ENCODE data around the gene SETBP1.

Gene SETBP1

DNA sequence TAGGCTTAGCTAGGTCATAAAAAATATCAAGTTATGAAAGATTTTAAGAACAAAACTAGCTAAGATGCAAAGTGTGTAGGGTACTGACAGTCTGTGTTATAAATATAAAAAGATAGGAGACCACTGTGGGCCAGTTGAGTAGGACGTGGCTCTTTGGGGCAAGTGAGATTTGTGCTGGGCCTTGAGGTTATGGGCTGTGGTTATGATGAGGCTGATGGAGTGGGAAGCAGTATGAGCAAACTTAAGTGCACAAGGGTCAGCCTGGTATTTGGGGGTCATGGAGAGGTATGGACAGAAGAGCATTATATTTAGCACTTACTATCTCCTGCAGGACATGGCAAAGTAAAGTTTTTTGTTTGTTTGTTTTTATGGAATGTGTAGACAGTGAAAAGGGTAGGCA, 70.1 kb downstream of the SETBP1 start:
- H3K36me3 ChIP-seq (ENCODE audit: control insufficient read depth in 4 of 4, insufficient read depth in 4 of 4, low read length in 3 of 4) = peaks cover 0 to 9% (median 1%) of the 10 kb centered on the region in 4 experiments
- no peak overlapping the region for H3K27ac ChIP-seq (ENCODE audit: insufficient read depth in 1 of 2, low read depth in 1 of 2, low read length in 2 of 2, poor library complexity in 1 of 2, severe bottlenecking in 2 of 2)
- H3K4me1 ChIP-seq (ENCODE audit: control extremely low read depth in 1 of 4, control insufficient read depth in 4 of 4, insufficient read depth in 4 of 4, low read length in 3 of 4) = no peaks in the 10 kb centered on the region
- WGBS (ENCODE audit: insufficient coverage) = 100% methylated on average over 1 of the region's 1 CpG
- POLR2A ChIA-PET = no interaction called here
- no peaks in the 10 kb centered on the region for H3K27me3 ChIP-seq (replicated peaks in 2 of 5; ENCODE audit: control insufficient read depth in 4 of 5, insufficient read depth in 5 of 5, low read length in 4 of 5)
- no peaks in the 10 kb centered on the region for H3K9me3 ChIP-seq (ENCODE audit: control extremely low read depth in 1 of 5, control insufficient read depth in 4 of 5, insufficient read depth in 2 of 5, low read depth in 1 of 5, low read length in 4 of 5)
- no peak for DNase-seq
- H3K4me3 ChIP-seq (ENCODE audit: control insufficient read depth in 1 of 7, extremely low read depth in 1 of 7, insufficient read depth in 4 of 7, low read depth in 2 of 7, low read length in 6 of 7) = no peak overlapping the region
- CTCF ChIA-PET = no interaction called here

- POLR2A ChIA-PET = no interaction called here
- no peak overlapping the region for H3K4me3 ChIP-seq (ENCODE audit: control insufficient read depth in 1 of 7, extremely low read depth in 1 of 7, insufficient read depth in 4 of 7, low read depth in 2 of 7, low read length in 6 of 7)
- no peaks in the 10 kb centered on the region for H3K27me3 ChIP-seq (replicated peaks in 2 of 5; ENCODE audit: control insufficient read depth in 4 of 5, insufficient read depth in 5 of 5, low read length in 4 of 5)
- H3K9me3 ChIP-seq (ENCODE audit: control extremely low read depth in 1 of 5, control insufficient read depth in 4 of 5, insufficient read depth in 2 of 5, low read depth in 1 of 5, low read length in 4 of 5) = no peaks in the 10 kb centered on the region
- WGBS (ENCODE audit: insufficient coverage) = 100% methylated on average over 2 of the region's 2 CpGs
- peaks cover 0 to 9% (median 3%) of the 10 kb centered on the region in 4 experiments for H3K4me1 ChIP-seq (ENCODE audit: control extremely low read depth in 1 of 4, control insufficient read depth in 4 of 4, insufficient read depth in 4 of 4, low read length in 3 of 4)
- no peak overlapping the region for H3K27ac ChIP-seq (ENCODE audit: insufficient read depth in 1 of 2, low read depth in 1 of 2, low read length in 2 of 2, poor library complexity in 1 of 2, severe bottlenecking in 2 of 2)
- CTCF ChIA-PET = no interaction called here
- DNase-seq = no peak
- H3K36me3 ChIP-seq (ENCODE audit: control insufficient read depth in 4 of 4, insufficient read depth in 4 of 4, low read length in 3 of 4) = peaks cover 0 to 7% (median 0%) of the 10 kb centered on the region in 4 experiments
Measured at GRCh38 chr18:44754567-44754966, 73.9 kb downstream of the SETBP1 start.

- Histone ChIP-seq H3K4me1 (ENCODE audit: control extremely low read depth in 1 of 4, control insufficient read depth in 4 of 4, insufficient read depth in 4 of 4, low read length in 3 of 4) (peaks cover 0 to 14% (median 8%) of the 10 kb centered on the region in 4 experiments), H3K9me3 (ENCODE audit: control extremely low read depth in 1 of 5, control insufficient read depth in 4 of 5, insufficient read depth in 2 of 5, low read depth in 1 of 5, low read length in 4 of 5) (no peaks in the 10 kb centered on the region), H3K4me3 (ENCODE audit: control insufficient read depth in 1 of 7, extremely low read depth in 1 of 7, insufficient read depth in 4 of 7, low read depth in 2 of 7, low read length in 6 of 7) (peak overlapping the region in 5 of 7 experiments; percentile 5 to 54 (median 33)), H3K27ac (ENCODE audit: insufficient read depth in 1 of 2, low read depth in 1 of 2, low read length in 2 of 2, poor library complexity in 1 of 2, severe bottlenecking in 2 of 2) (peak overlapping the region in 1 of 2 experiments; percentile 11), H3K27me3 (replicated peaks in 2 of 5; ENCODE audit: control insufficient read depth in 4 of 5, insufficient read depth in 5 of 5, low read length in 4 of 5) (no peaks in the 10 kb centered on the region), H3K36me3 (ENCODE audit: control insufficient read depth in 4 of 4, insufficient read depth in 4 of 4, low read length in 3 of 4) (no peaks in the 10 kb centered on the region)
- ChIA-PET POLR2A (no interaction called here), CTCF (no interaction called here)
- WGBS (ENCODE audit: insufficient coverage) = 71% methylated on average over 3 of the region's 12 CpGs
- DNase-seq = peak; percentile 14 to 57 (median 38)
Measured at GRCh38 chr18:44758861-44759631, 78.4 kb downstream of the SETBP1 start.

GRCh38 chr18:44759925-44760342, 79.2 kb downstream of the SETBP1 start:
- H3K4me1 ChIP-seq (ENCODE audit: control extremely low read depth in 1 of 4, control insufficient read depth in 4 of 4, insufficient read depth in 4 of 4, low read length in 3 of 4) = peaks cover 0 to 14% (median 8%) of the 10 kb centered on the region in 4 experiments
- H3K36me3 ChIP-seq (ENCODE audit: control insufficient read depth in 4 of 4, insufficient read depth in 4 of 4, low read length in 3 of 4) = no peaks in the 10 kb centered on the region
- WGBS (ENCODE audit: insufficient coverage) = no CpG with 5 or more reads among the region's 1 CpG
- H3K9me3 ChIP-seq (ENCODE audit: control extremely low read depth in 1 of 5, control insufficient read depth in 4 of 5, insufficient read depth in 2 of 5, low read depth in 1 of 5, low read length in 4 of 5) = no peaks in the 10 kb centered on the region
- no peak overlapping the region for H3K4me3 ChIP-seq (ENCODE audit: control insufficient read depth in 1 of 7, extremely low read depth in 1 of 7, insufficient read depth in 4 of 7, low read depth in 2 of 7, low read length in 6 of 7)
- CTCF ChIA-PET = no interaction called here
- POLR2A ChIA-PET = no interaction called here
- DNase-seq = no peak
- H3K27ac ChIP-seq (ENCODE audit: insufficient read depth in 1 of 2, low read depth in 1 of 2, low read length in 2 of 2, poor library complexity in 1 of 2, severe bottlenecking in 2 of 2) = no peak overlapping the region
- H3K27me3 ChIP-seq (replicated peaks in 2 of 5; ENCODE audit: control insufficient read depth in 4 of 5, insufficient read depth in 5 of 5, low read length in 4 of 5) = no peaks in the 10 kb centered on the region

- CTCF ChIA-PET = interaction anchor here (0.9 kb wide), 2 partner anchors 130 to 451 kb away, joined by 3 read pairs; no protein-coding TSS in a partner anchor
- 67% methylated on average over 3 of the region's 3 CpGs for WGBS (ENCODE audit: insufficient coverage)
Measured at GRCh38 chr18:44761812-44762211, 81.1 kb downstream of the SETBP1 start.

DNA sequence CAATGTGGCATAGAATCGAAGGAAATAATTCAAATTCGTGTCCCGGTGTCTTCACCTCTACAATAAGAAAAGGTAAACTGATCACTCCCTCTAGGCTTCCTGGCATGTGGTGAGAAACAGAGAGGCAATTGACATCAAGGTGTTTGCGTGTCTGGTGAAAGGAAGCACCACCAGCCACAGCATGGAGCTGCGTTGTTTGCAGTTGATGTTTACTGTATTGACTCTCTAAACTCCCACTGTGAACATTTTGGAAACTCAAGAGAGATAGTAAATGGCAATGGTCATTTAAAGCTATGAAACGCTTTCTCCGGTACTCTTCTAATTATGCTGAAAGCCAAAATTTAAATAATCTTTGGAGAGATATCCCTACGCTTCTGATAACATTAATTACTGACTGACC, 82.6 kb downstream of the SETBP1 start:
- 96% methylated on average over 7 of the region's 8 CpGs for WGBS (ENCODE audit: insufficient coverage)
- CTCF ChIA-PET = no interaction called here
- POLR2A ChIA-PET = no interaction called here

More at GRCh38 chr18:44761812-44762211, 81.1 kb downstream of the SETBP1 start:
- Histone ChIP-seq H3K4me3 (ENCODE audit: control insufficient read depth in 1 of 7, extremely low read depth in 1 of 7, insufficient read depth in 4 of 7, low read depth in 2 of 7, low read length in 6 of 7) (no peak overlapping the region), H3K27ac (ENCODE audit: insufficient read depth in 1 of 2, low read depth in 1 of 2, low read length in 2 of 2, poor library complexity in 1 of 2, severe bottlenecking in 2 of 2) (no peak overlapping the region), H3K9me3 (ENCODE audit: control extremely low read depth in 1 of 5, control insufficient read depth in 4 of 5, insufficient read depth in 2 of 5, low read depth in 1 of 5, low read length in 4 of 5) (no peaks in the 10 kb centered on the region), H3K4me1 (ENCODE audit: control extremely low read depth in 1 of 4, control insufficient read depth in 4 of 4, insufficient read depth in 4 of 4, low read length in 3 of 4) (peaks cover 0 to 14% (median 8%) of the 10 kb centered on the region in 4 experiments), H3K27me3 (replicated peaks in 2 of 5; ENCODE audit: control insufficient read depth in 4 of 5, insufficient read depth in 5 of 5, low read length in 4 of 5) (no peaks in the 10 kb centered on the region), H3K36me3 (ENCODE audit: control insufficient read depth in 4 of 4, insufficient read depth in 4 of 4, low read length in 3 of 4) (no peaks in the 10 kb centered on the region)
- POLR2A ChIA-PET = no interaction called here
- no peak for DNase-seq

DNA sequence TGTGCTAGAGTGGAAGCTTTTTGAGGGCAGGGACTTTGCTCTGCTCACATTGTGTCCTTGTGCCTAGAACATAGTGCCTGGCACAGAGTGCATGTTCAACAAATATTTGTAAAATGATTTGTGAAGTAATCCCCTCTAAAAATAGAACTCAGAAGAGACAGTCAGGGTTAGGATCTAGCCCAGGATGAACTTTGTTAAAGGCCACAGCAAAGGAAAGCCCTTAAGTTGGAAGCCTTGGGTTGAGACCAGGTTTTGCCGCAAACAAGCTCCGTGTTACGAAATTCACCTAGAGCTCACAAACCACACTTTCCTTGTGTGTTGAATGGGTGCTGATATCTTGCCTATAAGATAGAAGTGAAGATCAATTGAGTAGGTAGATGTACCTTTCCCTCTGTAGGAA, 84.2 kb downstream of the SETBP1 start:
- no peak for DNase-seq
- H3K4me1 ChIP-seq (ENCODE audit: control extremely low read depth in 1 of 4, control insufficient read depth in 4 of 4, insufficient read depth in 4 of 4, low read length in 3 of 4) = peaks cover 0 to 6% (median 2%) of the 10 kb centered on the region in 4 experiments
- CTCF ChIA-PET = interaction anchor here (1.2 kb wide), 1 partner anchor 89 kb away, joined by 3 read pairs; no protein-coding TSS in a partner anchor
- no peak overlapping the region for H3K4me3 ChIP-seq (ENCODE audit: control insufficient read depth in 1 of 7, extremely low read depth in 1 of 7, insufficient read depth in 4 of 7, low read depth in 2 of 7, low read length in 6 of 7)
- H3K27me3 ChIP-seq (replicated peaks in 2 of 5; ENCODE audit: control insufficient read depth in 4 of 5, insufficient read depth in 5 of 5, low read length in 4 of 5) = no peaks in the 10 kb centered on the region
- no CpG with 5 or more reads among the region's 3 CpGs for WGBS (ENCODE audit: insufficient coverage)
- no peaks in the 10 kb centered on the region for H3K36me3 ChIP-seq (ENCODE audit: control insufficient read depth in 4 of 4, insufficient read depth in 4 of 4, low read length in 3 of 4)
- H3K9me3 ChIP-seq (ENCODE audit: control extremely low read depth in 1 of 5, control insufficient read depth in 4 of 5, insufficient read depth in 2 of 5, low read depth in 1 of 5, low read length in 4 of 5) = no peaks in the 10 kb centered on the region
- H3K27ac ChIP-seq (ENCODE audit: insufficient read depth in 1 of 2, low read depth in 1 of 2, low read length in 2 of 2, poor library complexity in 1 of 2, severe bottlenecking in 2 of 2) = no peak overlapping the region
- POLR2A ChIA-PET = no interaction called here

More for the DNA sequence above, 82.6 kb downstream of the SETBP1 start:
- Histone ChIP-seq H3K36me3 (ENCODE audit: control insufficient read depth in 4 of 4, insufficient read depth in 4 of 4, low read length in 3 of 4) (no peaks in the 10 kb centered on the region), H3K4me1 (ENCODE audit: control extremely low read depth in 1 of 4, control insufficient read depth in 4 of 4, insufficient read depth in 4 of 4, low read length in 3 of 4) (peaks cover 0 to 14% (median 8%) of the 10 kb centered on the region in 4 experiments), H3K27me3 (replicated peaks in 2 of 5; ENCODE audit: control insufficient read depth in 4 of 5, insufficient read depth in 5 of 5, low read length in 4 of 5) (no peaks in the 10 kb centered on the region), H3K4me3 (ENCODE audit: control insufficient read depth in 1 of 7, extremely low read depth in 1 of 7, insufficient read depth in 4 of 7, low read depth in 2 of 7, low read length in 6 of 7) (no peak overlapping the region), H3K9me3 (ENCODE audit: control extremely low read depth in 1 of 5, control insufficient read depth in 4 of 5, insufficient read depth in 2 of 5, low read depth in 1 of 5, low read length in 4 of 5) (no peaks in the 10 kb centered on the region), H3K27ac (ENCODE audit: insufficient read depth in 1 of 2, low read depth in 1 of 2, low read length in 2 of 2, poor library complexity in 1 of 2, severe bottlenecking in 2 of 2) (no peak overlapping the region)
- no peak for DNase-seq
